GM12864 (cell line): ENCODE measurements around the gene IP6K1.
"Not testable (repeated sequence)": the region's sequence is repeated elsewhere in the genome, so short reads cannot be mapped to it uniquely, and the experiment has no call there.

ENCODE experiments used
- DNase-seq: peaks from one replicate; pipeline ENCODE4 v3.0.0-alpha.2; 2011; ENCODE audit warnings: low read depth
- H3K4me3 ChIP-seq: 2 replicates; pipeline ENCODE4 v1.5.1; 2011; ENCODE audit warnings: mild to moderate bottlenecking, low read depth, low read length, control low read depth
- TF ChIP-seq, protein P1 (sequence below): IDR thresholded peaks from 2 replicates; pipeline ENCODE4 v1.5.1; 2011; ENCODE audit warnings: low read depth, mild to moderate bottlenecking, moderate library complexity, low read length, control low read depth, inconsistent platforms; ENCODE audit errors: missing control alignments

The IP6K1 gene

DNA sequence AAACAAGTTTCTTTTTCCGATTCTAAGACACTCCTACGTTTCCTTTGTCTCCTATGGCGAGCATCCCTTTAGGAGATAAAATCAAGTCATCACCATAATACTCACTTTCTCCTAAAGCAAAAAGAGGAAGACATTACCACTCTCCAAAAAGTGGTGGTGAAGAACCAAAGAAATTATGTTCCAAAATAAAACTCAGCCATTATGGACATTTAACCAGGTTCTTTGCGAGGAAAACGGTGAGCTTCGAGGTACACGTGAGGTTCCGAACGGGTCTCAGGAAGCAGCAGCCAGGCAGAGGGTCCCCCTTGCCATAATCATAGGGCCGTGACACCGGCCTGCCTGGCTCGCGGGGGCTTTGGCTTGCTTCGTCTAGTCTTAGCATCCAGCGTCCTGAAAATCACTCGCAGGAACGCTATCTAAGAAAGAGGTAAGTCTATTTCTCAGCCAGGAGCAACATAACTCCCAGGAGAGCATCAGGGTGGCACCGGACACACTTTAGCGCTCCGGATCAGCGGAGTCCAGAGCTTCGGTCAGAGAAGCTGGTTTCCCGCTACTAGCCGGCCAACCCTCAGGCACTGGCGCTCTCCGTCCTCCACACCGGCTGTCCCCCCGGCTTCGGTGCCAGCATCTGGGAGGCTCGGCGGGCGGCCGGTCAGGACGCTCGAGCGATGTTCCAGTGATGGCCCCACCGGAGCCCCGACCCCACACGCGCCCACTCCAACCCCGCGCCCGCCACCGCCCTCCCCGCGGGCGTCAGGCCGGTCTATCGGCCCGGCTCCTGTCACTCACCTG, 581 bp downstream of the IP6K1 start:
- peak overlapping the region; percentile 75 for H3K4me3 ChIP-seq
- TF ChIP-seq, protein P1, sequence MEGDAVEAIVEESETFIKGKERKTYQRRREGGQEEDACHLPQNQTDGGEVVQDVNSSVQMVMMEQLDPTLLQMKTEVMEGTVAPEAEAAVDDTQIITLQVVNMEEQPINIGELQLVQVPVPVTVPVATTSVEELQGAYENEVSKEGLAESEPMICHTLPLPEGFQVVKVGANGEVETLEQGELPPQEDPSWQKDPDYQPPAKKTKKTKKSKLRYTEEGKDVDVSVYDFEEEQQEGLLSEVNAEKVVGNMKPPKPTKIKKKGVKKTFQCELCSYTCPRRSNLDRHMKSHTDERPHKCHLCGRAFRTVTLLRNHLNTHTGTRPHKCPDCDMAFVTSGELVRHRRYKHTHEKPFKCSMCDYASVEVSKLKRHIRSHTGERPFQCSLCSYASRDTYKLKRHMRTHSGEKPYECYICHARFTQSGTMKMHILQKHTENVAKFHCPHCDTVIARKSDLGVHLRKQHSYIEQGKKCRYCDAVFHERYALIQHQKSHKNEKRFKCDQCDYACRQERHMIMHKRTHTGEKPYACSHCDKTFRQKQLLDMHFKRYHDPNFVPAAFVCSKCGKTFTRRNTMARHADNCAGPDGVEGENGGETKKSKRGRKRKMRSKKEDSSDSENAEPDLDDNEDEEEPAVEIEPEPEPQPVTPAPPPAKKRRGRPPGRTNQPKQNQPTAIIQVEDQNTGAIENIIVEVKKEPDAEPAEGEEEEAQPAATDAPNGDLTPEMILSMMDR: no peak
- DNase-seq: no peak

DNA sequence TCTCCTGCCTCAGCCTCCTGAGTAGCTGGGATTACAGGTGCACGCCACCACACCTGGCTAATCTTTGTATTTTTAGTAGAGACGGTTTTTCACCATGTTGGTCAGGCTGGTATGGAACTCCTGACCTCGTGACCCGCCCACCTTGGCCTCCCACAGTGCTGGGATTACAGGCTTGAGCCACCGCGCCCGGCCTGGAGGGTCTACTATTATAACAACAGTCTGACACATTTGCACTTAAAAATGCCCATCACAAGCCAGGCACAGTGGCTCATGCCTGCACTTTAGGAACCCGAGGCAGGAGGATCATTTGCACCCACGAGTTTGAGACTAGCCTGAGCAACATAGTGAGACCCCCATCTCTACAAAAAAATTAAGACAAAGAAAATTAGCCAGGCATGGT, 4.1 kb downstream of the IP6K1 start:
- H3K4me3 ChIP-seq, DNase-seq: not testable (repeated sequence)

DNA sequence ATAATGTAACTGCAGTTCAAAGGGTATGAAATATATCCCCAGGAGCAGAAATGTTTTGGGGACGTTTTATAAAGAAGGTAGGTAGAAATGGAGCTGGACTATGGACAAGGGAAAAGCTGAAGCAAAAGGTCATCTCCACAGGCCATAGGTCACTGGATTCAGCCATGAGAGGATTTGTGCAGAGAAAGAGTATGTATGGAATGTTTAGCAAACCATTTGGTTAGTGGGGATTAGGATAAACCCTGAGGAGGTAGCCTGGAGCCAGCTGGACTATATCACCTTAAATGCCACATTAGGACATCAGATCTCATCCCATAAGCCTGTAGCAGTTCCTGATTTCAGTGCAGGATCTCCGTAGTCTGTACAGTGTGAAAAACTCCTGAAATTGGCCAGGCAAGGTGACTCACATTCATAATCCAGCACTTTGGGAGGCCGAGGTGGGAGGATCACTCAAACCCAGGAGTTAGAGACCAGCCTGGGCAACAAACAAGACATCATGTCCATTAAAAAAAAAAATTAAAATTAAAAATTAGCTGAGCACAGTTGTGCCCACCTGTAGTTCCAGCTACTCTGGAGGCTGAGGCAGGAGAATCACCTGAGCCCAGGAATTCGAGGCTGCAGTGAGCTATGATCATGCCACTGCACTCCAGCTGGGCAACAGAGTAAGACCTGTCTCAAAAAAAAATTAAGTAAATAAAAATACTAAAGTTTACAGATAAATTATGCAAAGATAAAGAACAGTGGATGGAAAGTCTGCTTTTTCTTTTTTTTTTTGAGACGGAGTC, 4.7 kb downstream of the IP6K1 start:
- no peak for DNase-seq
- H3K4me3 ChIP-seq: no peak overlapping the region
- TF ChIP-seq, protein P1: no peak

DNA sequence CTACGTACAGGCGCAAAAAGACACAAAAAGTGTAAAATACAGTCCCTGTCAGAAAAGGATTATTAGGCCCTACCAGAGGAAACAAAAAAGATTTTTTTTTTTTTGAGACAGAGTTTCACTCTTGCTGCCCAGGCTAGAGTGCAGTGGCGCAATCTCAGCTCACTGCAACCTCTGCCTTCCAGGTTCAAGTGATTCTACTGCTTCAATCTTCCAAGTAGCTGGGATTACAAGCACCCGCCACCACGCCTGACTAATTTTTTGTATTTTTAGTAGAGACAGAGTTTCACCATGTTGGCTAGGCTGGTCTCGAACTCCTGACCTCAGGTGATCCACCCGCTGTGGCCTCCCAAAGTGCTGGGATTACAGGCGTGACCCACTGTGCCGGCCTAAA, 5.4 kb downstream of the IP6K1 start:
- not testable (repeated sequence) for DNase-seq, H3K4me3 ChIP-seq

DNA sequence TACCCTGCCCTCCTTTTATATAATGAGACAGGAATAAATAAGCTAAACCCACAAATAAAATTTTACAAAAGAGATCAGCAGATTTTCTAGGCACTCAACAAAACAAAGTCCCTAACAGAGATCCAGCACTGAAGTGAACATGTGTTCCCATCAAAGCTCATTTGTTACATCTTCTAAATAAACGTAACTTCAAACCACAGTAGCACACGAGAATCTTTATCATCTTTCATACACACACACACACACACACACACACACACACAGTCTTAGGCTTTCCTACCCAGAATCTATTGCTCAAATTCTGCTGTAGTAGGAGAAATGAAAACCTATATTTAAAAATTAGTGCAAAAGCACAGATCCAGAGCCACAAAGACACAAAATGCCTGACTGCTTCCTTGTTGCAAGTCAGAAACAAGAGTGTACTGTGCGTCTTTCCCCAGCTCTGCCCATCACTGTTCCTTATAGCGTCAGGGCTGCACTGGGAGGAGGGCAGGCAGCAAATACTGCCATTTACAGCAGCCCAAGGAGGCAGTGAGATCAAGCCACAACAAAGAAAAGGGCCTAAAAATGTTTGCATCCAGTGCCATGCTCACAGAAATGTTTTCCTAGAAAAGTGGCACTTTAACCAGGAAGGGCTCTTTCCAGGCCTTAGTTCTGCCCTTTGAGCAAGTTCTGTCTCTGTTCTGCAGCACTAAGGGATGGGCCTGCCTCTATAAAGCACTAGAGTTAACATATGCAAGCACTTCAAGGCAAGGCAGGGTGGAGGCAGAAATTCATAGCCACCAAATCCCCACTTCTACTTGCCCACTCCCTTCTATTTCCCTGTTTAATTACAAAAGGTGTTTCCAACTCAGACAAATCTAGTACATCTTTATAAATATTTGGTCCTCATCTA, 6.0 kb downstream of the IP6K1 start:
- DNase-seq: no peak
- H3K4me3 ChIP-seq: no peak overlapping the region
- TF ChIP-seq, protein P1: no peak

DNA sequence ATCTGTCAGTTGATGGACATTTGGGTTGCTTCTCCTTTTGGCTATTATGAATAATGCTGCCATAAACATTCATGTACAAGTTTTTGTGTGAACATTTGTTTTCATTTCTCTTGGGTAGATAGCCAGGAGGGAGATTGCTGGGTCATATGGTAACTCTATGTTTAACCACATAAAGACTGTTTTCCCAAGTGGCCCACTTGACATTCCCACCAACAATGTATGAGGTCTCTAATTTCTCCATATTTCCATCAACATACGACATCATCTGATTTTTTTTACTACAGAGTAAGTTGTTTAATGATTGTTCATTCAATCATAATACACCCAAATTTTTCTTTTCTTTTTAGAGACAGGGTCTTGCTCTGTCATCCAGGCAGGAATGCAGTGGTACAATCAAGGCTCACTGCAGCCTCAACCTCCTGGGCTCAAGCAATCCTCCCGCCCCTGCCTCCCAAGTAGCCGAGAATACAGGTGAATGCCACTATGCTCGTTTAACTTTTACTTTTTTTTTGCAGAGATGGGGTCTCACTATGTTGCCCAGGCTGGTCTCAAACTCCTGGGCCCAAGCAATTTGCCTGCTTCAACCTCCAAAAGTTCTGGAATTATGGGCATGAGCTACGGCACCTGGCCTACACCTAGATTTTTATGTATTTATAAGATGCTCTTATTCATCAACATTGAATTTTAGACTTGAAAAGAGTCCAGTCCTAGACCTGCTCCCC, 6.8 kb downstream of the IP6K1 start:
- TF ChIP-seq, protein P1: no peak
- DNase-seq: no peak
- no peak overlapping the region for H3K4me3 ChIP-seq

DNA sequence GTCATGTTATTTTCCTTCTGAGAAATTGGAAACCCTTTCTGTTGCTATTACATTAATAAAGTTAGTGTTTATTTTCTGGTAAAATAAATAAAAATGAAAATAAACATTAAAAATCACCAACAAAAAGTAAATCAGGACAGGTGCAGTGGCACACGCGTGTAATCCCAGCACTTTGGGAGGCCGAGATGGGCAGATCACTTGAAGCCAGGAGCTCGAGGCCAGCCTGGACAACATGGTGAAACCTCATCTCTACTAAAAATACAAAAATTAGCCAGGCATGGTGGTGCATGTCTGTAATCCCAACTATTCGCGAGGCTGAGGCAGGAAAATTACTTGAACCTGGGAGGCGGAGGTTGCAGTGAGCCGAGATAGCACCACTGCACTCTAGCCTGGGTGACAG, 10.2 kb downstream of the IP6K1 start:
- DNase-seq: not testable (repeated sequence)

DNA sequence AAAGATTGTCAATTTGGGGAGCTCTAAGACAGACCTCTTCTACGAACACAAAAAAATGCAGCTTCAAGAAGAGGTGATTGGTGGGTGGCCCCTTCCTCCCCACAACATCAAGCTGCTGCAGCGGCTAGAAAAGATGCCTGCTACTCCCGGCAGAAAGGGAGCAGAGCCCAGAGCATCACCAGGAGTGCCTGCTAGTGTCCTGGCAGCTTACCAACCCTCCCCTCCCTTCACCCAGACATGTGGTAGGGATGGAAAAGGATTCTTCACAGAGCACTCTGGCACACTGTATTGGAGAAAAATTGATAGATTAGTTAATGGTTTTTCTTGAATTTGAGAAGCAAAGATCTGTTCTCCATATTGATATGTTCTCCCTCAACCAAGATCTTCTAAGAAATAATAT, 10.8 kb downstream of the IP6K1 start:
- DNase-seq: no peak

More for the DNA sequence above, 10.2 kb downstream of the IP6K1 start:
- H3K4me3 ChIP-seq: not testable (repeated sequence)

More for the DNA sequence above, 10.8 kb downstream of the IP6K1 start:
- H3K4me3 ChIP-seq: no peak overlapping the region
- TF ChIP-seq, protein P1: no peak
